GM18499 (cell line): ENCODE data around the gene ACKR3.

Source experiments
- ATAC-seq: cut with Tn5 transposase; IDR thresholded peaks from one replicate; pipeline ENCODE4 v1.9.1; 2021; ENCODE audit warnings: moderate number of reproducible peaks; ENCODE audit not compliant: insufficient read depth, unreplicated experiment

Gene ACKR3

GRCh38 chr2:236625156-236625690 is 55.6 kb downstream of the ACKR3 start:
- ATAC-seq: no peak

- ATAC-seq: no peak
Observed at GRCh38 chr2:236626391-236627150, 56.9 kb downstream of the ACKR3 start.

GRCh38 chr2:236627193-236627592 is 57.6 kb downstream of the ACKR3 start:
- no peak for ATAC-seq

- ATAC-seq: no peak
Observed at GRCh38 chr2:236627841-236628240, 58.2 kb downstream of the ACKR3 start.

- ATAC-seq: no peak
Observed at GRCh38 chr2:236628256-236628901, 58.8 kb downstream of the ACKR3 start.

GRCh38 chr2:236628981-236629605 is 59.5 kb downstream of the ACKR3 start:
- no peak for ATAC-seq

- no peak for ATAC-seq
Observed at GRCh38 chr2:236629961-236630872, 60.6 kb downstream of the ACKR3 start.

GRCh38 chr2:236631281-236631855 is 61.7 kb downstream of the ACKR3 start:
- no peak for ATAC-seq

GRCh38 chr2:236631856-236632291 is 62.2 kb downstream of the ACKR3 start:
- no peak for ATAC-seq
